ENCODE results near the gene NSUN2.

NSUN2 gene

DNA sequence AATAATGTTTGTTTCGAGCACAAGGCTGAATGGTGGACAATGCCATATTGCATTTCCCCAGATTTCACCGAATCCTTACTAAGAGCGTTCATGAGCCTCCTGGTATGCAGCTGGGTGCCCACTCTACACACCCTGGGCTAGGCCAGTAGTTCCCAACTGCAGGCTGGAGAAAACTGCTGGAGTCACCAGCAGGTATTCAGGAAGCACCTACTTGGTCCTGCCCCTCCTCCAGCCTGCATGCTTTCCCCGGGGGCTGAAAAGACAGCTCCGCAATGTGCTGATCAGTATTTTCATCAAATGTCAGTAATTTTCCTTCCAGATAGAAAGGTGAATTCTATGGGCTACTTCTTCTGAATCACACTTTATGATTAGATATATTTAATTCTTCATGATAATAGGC is 34.8 kb upstream of the NSUN2 start:
- no peak for DNase-seq (ENCODE audit: low read depth)
- H3K4me3 ChIP-seq (ENCODE audit: low read depth, low read length) = no peak overlapping the region
- TF ChIP-seq CTCF (IDR thresholded peaks at IDR 0.05; ENCODE audit: low read depth, low read length) (no peak), POLR2A (IDR thresholded peaks at IDR 0.05; ENCODE audit: extremely low read depth, insufficient read length) (no peak), MYC (IDR thresholded peaks at IDR 0.05; ENCODE audit: low read depth, low read length) (no peak)
- TF ChIP-seq, protein P1, sequence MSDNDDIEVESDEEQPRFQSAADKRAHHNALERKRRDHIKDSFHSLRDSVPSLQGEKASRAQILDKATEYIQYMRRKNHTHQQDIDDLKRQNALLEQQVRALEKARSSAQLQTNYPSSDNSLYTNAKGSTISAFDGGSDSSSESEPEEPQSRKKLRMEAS (IDR thresholded peaks at IDR 0.05; ENCODE audit: low read depth, low read length) = no peak

DNA sequence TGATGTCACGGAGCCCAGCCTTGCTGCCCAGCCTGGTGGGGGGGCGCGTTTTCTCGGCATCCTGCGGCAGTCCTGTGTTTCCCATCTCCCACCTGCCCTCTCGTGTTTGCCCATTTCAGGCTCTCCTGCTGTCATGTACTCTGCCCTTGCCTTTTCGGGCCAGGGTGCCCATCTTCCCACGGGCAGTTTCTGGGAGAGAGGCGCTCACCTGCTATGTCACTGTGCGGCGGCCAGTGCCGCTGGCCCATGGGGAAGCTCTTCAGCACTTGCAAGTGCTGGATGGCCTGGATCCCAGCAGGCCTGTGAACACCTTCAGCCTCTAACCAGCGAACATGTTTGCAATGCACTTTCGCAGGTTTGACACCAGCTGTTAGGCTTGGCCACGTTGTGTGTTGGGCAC is 33.9 kb upstream of the NSUN2 start:
- TF ChIP-seq, protein P1 (IDR thresholded peaks at IDR 0.05; ENCODE audit: low read depth, low read length) = no peak
- no peak for TF ChIP-seq MYC (IDR thresholded peaks at IDR 0.05; ENCODE audit: low read depth, low read length)
- no peak for TF ChIP-seq CTCF (IDR thresholded peaks at IDR 0.05; ENCODE audit: low read depth, low read length)
- no peak for TF ChIP-seq POLR2A (IDR thresholded peaks at IDR 0.05; ENCODE audit: extremely low read depth, insufficient read length)
- no peak for DNase-seq (ENCODE audit: low read depth)
- H3K4me3 ChIP-seq (ENCODE audit: low read depth, low read length) = no peak overlapping the region

DNA sequence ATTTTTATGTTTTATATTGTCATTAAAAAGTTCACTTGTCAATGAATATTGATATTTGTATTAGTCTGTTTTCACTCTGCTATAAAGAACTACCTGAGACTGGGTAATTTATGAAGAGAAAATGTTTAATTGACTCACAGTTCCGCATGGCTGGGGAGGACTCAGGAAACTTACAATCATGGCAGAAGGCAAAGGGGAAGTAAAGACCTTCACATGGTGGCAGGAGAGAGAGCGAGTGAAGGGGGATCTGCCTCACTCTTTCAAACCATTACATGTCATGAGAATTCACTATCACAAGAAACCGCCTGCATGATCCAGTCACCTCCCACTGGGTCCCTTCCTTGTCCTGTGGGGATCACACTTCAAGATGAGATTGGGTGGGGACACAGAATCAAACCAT is 27.8 kb upstream of the NSUN2 start:
- H3K4me3 ChIP-seq (ENCODE audit: low read depth, low read length) = no peak overlapping the region
- DNase-seq (ENCODE audit: low read depth) = no peak
- TF ChIP-seq, protein P1 (IDR thresholded peaks at IDR 0.05; ENCODE audit: low read depth, low read length) = no peak
- TF ChIP-seq MYC (IDR thresholded peaks at IDR 0.05; ENCODE audit: low read depth, low read length) = no peak
- TF ChIP-seq POLR2A (IDR thresholded peaks at IDR 0.05; ENCODE audit: extremely low read depth, insufficient read length) = no peak
- no peak for TF ChIP-seq CTCF (IDR thresholded peaks at IDR 0.05; ENCODE audit: low read depth, low read length)

- no peak overlapping the region for H3K4me3 ChIP-seq (ENCODE audit: low read depth, low read length)
- DNase-seq (ENCODE audit: low read depth) = no peak
- TF ChIP-seq MYC (IDR thresholded peaks at IDR 0.05; ENCODE audit: low read depth, low read length) (no peak), CTCF (IDR thresholded peaks at IDR 0.05; ENCODE audit: low read depth, low read length) (no peak), POLR2A (IDR thresholded peaks at IDR 0.05; ENCODE audit: extremely low read depth, insufficient read length) (no peak)
- TF ChIP-seq, protein P1 (IDR thresholded peaks at IDR 0.05; ENCODE audit: low read depth, low read length) = no peak
These were observed 27.3 kb upstream of the NSUN2 start for GRCh38 chr5:6659941-6660684.

DNA sequence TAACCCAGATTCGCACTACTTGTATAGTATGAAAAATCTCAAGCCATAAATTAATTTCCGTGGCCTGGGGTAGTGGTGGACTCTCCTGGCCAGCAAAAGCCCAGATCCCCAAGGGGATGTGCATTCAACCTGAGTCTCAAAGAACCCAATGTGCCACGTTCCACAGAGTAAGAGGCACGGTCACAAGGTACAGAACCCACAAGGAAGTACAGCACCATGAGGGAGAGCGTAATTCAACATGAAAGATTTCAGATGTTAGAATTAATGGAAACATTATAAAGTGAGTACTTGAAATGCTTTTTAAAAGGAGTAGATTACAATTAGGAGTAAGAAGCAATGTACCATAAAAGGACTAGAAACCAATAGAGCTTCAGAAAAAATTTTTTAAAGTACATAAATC is 23.8 kb upstream of the NSUN2 start:
- DNase-seq (ENCODE audit: low read depth) = no peak
- TF ChIP-seq MYC (IDR thresholded peaks at IDR 0.05; ENCODE audit: low read depth, low read length) = no peak
- TF ChIP-seq, protein P1 (IDR thresholded peaks at IDR 0.05; ENCODE audit: low read depth, low read length) = no peak
- TF ChIP-seq POLR2A (IDR thresholded peaks at IDR 0.05; ENCODE audit: extremely low read depth, insufficient read length) = no peak
- TF ChIP-seq CTCF (IDR thresholded peaks at IDR 0.05; ENCODE audit: low read depth, low read length) = no peak
- no peak overlapping the region for H3K4me3 ChIP-seq (ENCODE audit: low read depth, low read length)
